WERI-Rb-1 (cell line): ENCODE data around the gene SSX2IP.

ENCODE experiments used
- DNase-seq: peaks from one replicate; pipeline ENCODE4 v3.0.0-alpha.2; 2020
- H3K27ac ChIP-seq: fragments of 250-450 bp; sonication (Bioruptor Pico); 2 replicates; pipeline ENCODE4 v1.5.1; 2020; ENCODE audit warnings: mild to moderate bottlenecking, moderate library complexity
- H3K27me3 ChIP-seq: fragments of 250-450 bp; sonication (Bioruptor Pico); 2 replicates; pipeline ENCODE4 v1.5.1; 2021; ENCODE audit warnings: mild to moderate bottlenecking, low read depth, moderate library complexity; ENCODE audit not compliant: insufficient read depth, severe bottlenecking
- H3K36me3 ChIP-seq: fragments of 250-450 bp; sonication (Bioruptor Pico); 2 replicates; pipeline ENCODE4 v1.5.1; 2020; ENCODE audit warnings: mild to moderate bottlenecking, moderate library complexity
- H3K4me3 ChIP-seq: 2 replicates; pipeline ENCODE4 v1.5.1; 2011; ENCODE audit warnings: low read depth, mild to moderate bottlenecking, control low read depth, low read length
- H3K9me3 ChIP-seq: fragments of 250-450 bp; sonication (Bioruptor Pico); 2 replicates; pipeline ENCODE4 v1.5.1; 2021; ENCODE audit warnings: mild to moderate bottlenecking, moderate library complexity; ENCODE audit not compliant: severe bottlenecking
- CTCF ChIP-seq: IDR thresholded peaks from 2 replicates; pipeline ENCODE4 v1.5.1; 2011; ENCODE audit warnings: low read depth, mild to moderate bottlenecking, control low read depth, inconsistent platforms, low read length

SSX2IP gene

GRCh38 chr1:84677415-84678099, 12.7 kb downstream of the SSX2IP start:
- no peak for TF ChIP-seq CTCF

GRCh38 chr1:84675631-84676030, 14.6 kb downstream of the SSX2IP start:
- Histone ChIP-seq H3K27me3 (no peaks in the 10 kb centered on the region), H3K4me3 (no peak overlapping the region), H3K9me3 (no peaks in the 10 kb centered on the region), H3K27ac (no peak overlapping the region), H3K36me3 (peaks cover 17% of the 10 kb centered on the region)
- DNase-seq, result no peak
- no peak for TF ChIP-seq CTCF

More at GRCh38 chr1:84677415-84678099, 12.7 kb downstream of the SSX2IP start:
- no peak for DNase-seq
- peaks cover 16% of the 10 kb centered on the region for H3K36me3 ChIP-seq
- no peak overlapping the region for H3K27ac ChIP-seq
- H3K4me3 ChIP-seq, result no peak overlapping the region
- H3K27me3 ChIP-seq, result no peaks in the 10 kb centered on the region
- no peaks in the 10 kb centered on the region for H3K9me3 ChIP-seq

GRCh38 chr1:84675106-84675505, 15.2 kb downstream of the SSX2IP start:
- no peak overlapping the region for H3K4me3 ChIP-seq
- no peaks in the 10 kb centered on the region for H3K9me3 ChIP-seq
- no peak for DNase-seq
- H3K36me3 ChIP-seq, result peaks cover 22% of the 10 kb centered on the region
- H3K27ac ChIP-seq, result no peak overlapping the region
- H3K27me3 ChIP-seq, result no peaks in the 10 kb centered on the region
- no peak for TF ChIP-seq CTCF

- Histone ChIP-seq H3K36me3 (peaks cover 21% of the 10 kb centered on the region), H3K27ac (no peak overlapping the region), H3K9me3 (no peaks in the 10 kb centered on the region), H3K27me3 (no peaks in the 10 kb centered on the region), H3K4me3 (no peak overlapping the region)
- no peak for DNase-seq
- no peak for TF ChIP-seq CTCF
These were observed 15.6 kb downstream of the SSX2IP start for GRCh38 chr1:84674705-84675104.

- TF ChIP-seq CTCF, result no peak
- Histone ChIP-seq H3K27ac (no peak overlapping the region), H3K4me3 (no peak overlapping the region), H3K9me3 (no peaks in the 10 kb centered on the region), H3K36me3 (peaks cover 23% of the 10 kb centered on the region), H3K27me3 (no peaks in the 10 kb centered on the region)
- DNase-seq, result no peak
These were observed 16.2 kb downstream of the SSX2IP start for GRCh38 chr1:84674021-84674420.
